IPS-20b (cell line): ENCODE measurements around the gene ZNF574.
A peak's percentile ranks its signal among the peaks of the same experiment; 100 is the strongest.

Source experiments
- H3K27ac ChIP-seq: one replicate; pipeline ENCODE4 v1.5.1; 2013; ENCODE audit warnings: low read length
- H3K27me3 ChIP-seq: 2 replicates; pipeline ENCODE4 v1.6.1; 2013; ENCODE audit warnings: mild to moderate bottlenecking, low read length, inconsistent platforms; ENCODE audit not compliant: insufficient read depth
- H3K36me3 ChIP-seq: 2 replicates; pipeline ENCODE4 v1.6.1; 2013; ENCODE audit warnings: low read depth, mild to moderate bottlenecking, inconsistent platforms, low read length, moderate library complexity; ENCODE audit not compliant: insufficient read depth
- H3K4me1 ChIP-seq: 2 replicates; pipeline ENCODE4 v1.6.1; 2013; ENCODE audit warnings: mild to moderate bottlenecking, control low read depth, inconsistent platforms, low read length, moderate library complexity; ENCODE audit not compliant: insufficient read depth
- H3K4me3 ChIP-seq: 2 replicates; pipeline ENCODE4 v1.5.1; 2013; ENCODE audit warnings: mild to moderate bottlenecking, low read length, inconsistent platforms
- H3K9ac ChIP-seq: 2 replicates; pipeline ENCODE4 v1.6.1; 2013; ENCODE audit warnings: low read depth, mild to moderate bottlenecking, inconsistent platforms, low read length, moderate library complexity
- H3K9me3 ChIP-seq: 2 replicates; pipeline ENCODE4 v1.6.1; 2013; ENCODE audit warnings: mild to moderate bottlenecking, low read depth, low read length, inconsistent platforms; ENCODE audit not compliant: insufficient read depth

ZNF574 gene

DNA sequence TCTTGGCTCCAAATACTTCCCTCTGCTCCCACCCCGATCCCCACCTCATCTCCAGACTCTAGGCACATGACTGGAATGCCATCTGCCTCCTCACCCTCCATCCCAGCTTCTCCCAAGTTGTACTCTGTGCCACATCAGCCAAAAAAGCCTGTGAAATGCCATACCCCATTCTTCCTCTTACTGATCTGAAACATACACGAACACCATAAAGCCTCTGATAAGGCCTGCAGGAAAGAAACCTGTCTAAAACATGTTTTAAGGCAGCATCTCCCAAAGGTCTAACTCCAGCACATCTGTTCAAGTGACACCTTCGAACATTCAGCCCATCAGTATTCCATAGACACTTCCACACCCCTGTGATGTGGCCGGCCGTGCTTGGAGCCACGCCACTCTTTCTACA, 11.5 kb upstream of the ZNF574 start:
- Histone ChIP-seq H3K36me3 (peaks cover 65% of the 10 kb centered on the region), H3K27me3 (0 out of 2 replicates have a peak, but pooled peaks cover 5% of the 10 kb centered on the region), H3K4me1 (peaks cover 10% of the 10 kb centered on the region; the same call in 1 of the 2 replicates), H3K9me3 (no peaks in the 10 kb centered on the region), H3K9ac (no peak overlapping the region), H3K27ac (no peak overlapping the region), H3K4me3 (no peak overlapping the region)

- H3K9ac ChIP-seq = no peak overlapping the region
- H3K27ac ChIP-seq = no peak overlapping the region
- peaks cover 59% of the 10 kb centered on the region for H3K36me3 ChIP-seq
- H3K9me3 ChIP-seq = no peaks in the 10 kb centered on the region
- peaks cover 10% of the 10 kb centered on the region; the same call in 1 of the 2 replicates for H3K4me1 ChIP-seq
- H3K27me3 ChIP-seq = 0 out of 2 replicates have a peak, but pooled peaks cover 5% of the 10 kb centered on the region
- no peak overlapping the region for H3K4me3 ChIP-seq
Measured at GRCh38 chr19:42065051-42065450, 10.9 kb upstream of the ZNF574 start.

DNA sequence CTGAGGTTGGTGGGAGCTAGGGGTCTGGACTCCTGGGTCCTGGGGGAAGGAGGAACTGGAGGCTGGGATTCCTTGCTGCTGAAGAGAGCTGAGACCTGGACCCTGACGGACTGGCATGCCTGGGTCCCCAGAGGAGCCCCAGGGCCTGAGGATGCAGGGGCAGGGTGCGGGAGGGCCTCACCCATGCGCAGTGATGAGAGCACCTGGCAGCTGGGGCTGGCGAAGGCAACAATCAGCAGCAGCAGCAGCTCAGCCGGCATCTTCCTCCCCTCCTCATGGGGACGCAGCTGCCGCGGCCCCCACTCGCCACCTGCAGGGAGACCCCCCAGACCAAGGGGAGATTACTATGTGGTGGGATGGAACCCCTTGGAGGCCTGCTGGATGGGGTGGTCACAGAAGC, 10.5 kb upstream of the ZNF574 start:
- no peaks in the 10 kb centered on the region for H3K9me3 ChIP-seq
- H3K9ac ChIP-seq = no peak overlapping the region
- H3K36me3 ChIP-seq = peaks cover 56% of the 10 kb centered on the region
- H3K27me3 ChIP-seq = 0 out of 2 replicates have a peak, but pooled peaks cover 5% of the 10 kb centered on the region
- no peak overlapping the region for H3K4me3 ChIP-seq
- H3K4me1 ChIP-seq = peaks cover 12% of the 10 kb centered on the region; the same call in 1 of the 2 replicates
- H3K27ac ChIP-seq = no peak overlapping the region

DNA sequence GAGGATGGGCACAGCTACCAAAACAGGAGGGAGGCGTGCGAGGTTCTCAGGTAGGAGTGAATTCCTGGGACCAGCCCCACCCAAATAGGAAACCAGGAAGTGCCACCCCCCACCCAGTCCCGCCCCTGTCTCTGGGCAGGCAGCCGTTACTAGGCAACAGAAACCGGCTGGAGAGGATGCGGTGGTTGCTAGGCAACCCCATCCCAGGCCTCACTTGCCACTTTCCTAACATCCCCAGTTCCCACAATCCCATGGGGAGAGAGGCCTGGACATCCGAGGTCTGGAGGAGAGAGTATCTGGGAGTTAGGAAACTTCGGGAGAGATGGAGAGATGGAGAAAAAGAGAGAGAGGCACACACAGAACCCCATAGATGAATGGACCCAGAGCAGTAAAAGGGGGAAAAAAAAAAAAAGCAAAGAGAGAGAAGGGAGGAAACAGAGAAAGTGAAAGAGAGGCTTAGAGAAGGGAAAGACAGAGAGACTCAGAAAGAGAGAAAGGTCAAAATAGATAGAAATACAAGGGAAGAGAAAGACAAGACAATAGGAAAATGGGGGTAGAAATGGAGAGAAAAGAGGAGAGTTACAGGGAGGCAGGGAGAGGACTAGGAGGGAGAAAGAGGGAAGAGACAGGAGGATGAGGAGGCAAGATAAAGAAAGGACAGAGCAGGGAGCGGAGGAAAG, 9.8 kb upstream of the ZNF574 start:
- peaks cover 52% of the 10 kb centered on the region for H3K36me3 ChIP-seq
- H3K27me3 ChIP-seq = 0 out of 2 replicates have a peak, but pooled peaks cover 5% of the 10 kb centered on the region
- no peaks in the 10 kb centered on the region for H3K9me3 ChIP-seq
- peaks cover 14% of the 10 kb centered on the region; the same call in 1 of the 2 replicates for H3K4me1 ChIP-seq
- no peak overlapping the region for H3K27ac ChIP-seq
- H3K4me3 ChIP-seq = no peak overlapping the region
- no peak overlapping the region for H3K9ac ChIP-seq

DNA sequence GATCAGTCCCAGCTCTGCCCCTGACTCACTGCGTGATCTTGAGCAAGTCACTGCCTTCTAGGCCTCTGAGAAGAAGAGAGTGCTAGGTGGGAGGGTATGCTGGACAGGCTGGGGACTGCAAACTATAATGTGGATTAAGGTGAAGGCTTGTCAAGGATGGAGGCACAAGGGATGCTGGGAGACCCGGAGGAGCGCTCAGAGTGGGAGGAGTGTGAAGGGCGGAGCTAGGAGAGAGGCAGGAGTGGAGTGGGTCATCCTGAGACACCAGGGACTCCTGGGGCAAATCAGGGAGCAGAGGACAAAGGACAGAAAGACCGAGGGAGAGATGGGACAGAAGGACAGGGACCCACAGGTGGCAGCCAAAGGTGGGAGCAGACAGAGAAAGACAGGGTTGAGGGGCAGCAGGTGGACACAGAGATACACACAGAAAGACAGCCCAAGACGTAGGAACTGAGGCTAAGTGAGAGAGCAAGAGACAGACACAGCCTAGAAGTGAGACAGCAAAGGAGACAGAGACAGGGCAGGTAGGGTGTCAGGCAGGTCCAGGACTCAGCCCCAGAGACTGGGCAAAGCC, 8.6 kb upstream of the ZNF574 start:
- Histone ChIP-seq H3K9ac (peak overlapping the region; percentile 75; the same call in 1 of the 2 replicates), H3K27me3 (0 out of 2 replicates have a peak, but pooled peaks cover 5% of the 10 kb centered on the region), H3K4me1 (peaks cover 14% of the 10 kb centered on the region; the same call in 1 of the 2 replicates), H3K36me3 (peaks cover 40% of the 10 kb centered on the region), H3K27ac (no peak overlapping the region), H3K4me3 (peak overlapping the region; percentile 76), H3K9me3 (no peaks in the 10 kb centered on the region)

GRCh38 chr19:42068361-42068755, 7.6 kb upstream of the ZNF574 start:
- H3K36me3 ChIP-seq = peaks cover 31% of the 10 kb centered on the region
- no peaks in the 10 kb centered on the region for H3K9me3 ChIP-seq
- H3K27ac ChIP-seq = no peak overlapping the region
- peaks cover 14% of the 10 kb centered on the region; the same call in 1 of the 2 replicates for H3K4me1 ChIP-seq
- peak overlapping the region; percentile 76 for H3K4me3 ChIP-seq
- H3K9ac ChIP-seq = peak overlapping the region; percentile 75; the same call in 1 of the 2 replicates
- H3K27me3 ChIP-seq = 0 out of 2 replicates have a peak, but pooled peaks cover 5% of the 10 kb centered on the region

GRCh38 chr19:42068756-42069571, 7.0 kb upstream of the ZNF574 start:
- Histone ChIP-seq H3K27me3 (0 out of 2 replicates have a peak, but pooled peaks cover 5% of the 10 kb centered on the region), H3K36me3 (peaks cover 25% of the 10 kb centered on the region), H3K9ac (peak overlapping the region; percentile 75; the same call in 1 of the 2 replicates), H3K9me3 (no peaks in the 10 kb centered on the region), H3K27ac (no peak overlapping the region), H3K4me3 (peak overlapping the region; percentile 76), H3K4me1 (peaks cover 14% of the 10 kb centered on the region; the same call in 1 of the 2 replicates)

- H3K4me1 ChIP-seq = peaks cover 14% of the 10 kb centered on the region; the same call in 1 of the 2 replicates
- H3K9me3 ChIP-seq = no peaks in the 10 kb centered on the region
- peaks cover 16% of the 10 kb centered on the region for H3K36me3 ChIP-seq
- H3K9ac ChIP-seq = peak within 1 kb of the TSS; percentile 75; the same call in 1 of the 2 replicates
- H3K27me3 ChIP-seq = 0 out of 2 replicates have a peak, but pooled peaks cover 5% of the 10 kb centered on the region
- H3K27ac ChIP-seq = no peak within 1 kb of the TSS
- peak within 1 kb of the TSS; percentile 76 for H3K4me3 ChIP-seq
Measured at GRCh38 chr19:42069619-42070351, 6.2 kb upstream of the ZNF574 start, which contains the start of gene GRIK5. Gene GRIK5, minus strand, starts transcription at chr19:42070206. Its CDS starts 4,436 bp downstream, at chr19:42065770.

- Histone ChIP-seq H3K9ac (no peak overlapping the region), H3K36me3 (peaks cover 5% of the 10 kb centered on the region; the same call in 1 of the 2 replicates), H3K27me3 (0 out of 2 replicates have a peak, but pooled peaks cover 5% of the 10 kb centered on the region), H3K4me1 (peaks cover 19% of the 10 kb centered on the region; the same call in 1 of the 2 replicates), H3K27ac (no peak overlapping the region), H3K9me3 (no peaks in the 10 kb centered on the region), H3K4me3 (no peak overlapping the region)
Measured at GRCh38 chr19:42071247-42071646, 4.7 kb upstream of the ZNF574 start.

DNA sequence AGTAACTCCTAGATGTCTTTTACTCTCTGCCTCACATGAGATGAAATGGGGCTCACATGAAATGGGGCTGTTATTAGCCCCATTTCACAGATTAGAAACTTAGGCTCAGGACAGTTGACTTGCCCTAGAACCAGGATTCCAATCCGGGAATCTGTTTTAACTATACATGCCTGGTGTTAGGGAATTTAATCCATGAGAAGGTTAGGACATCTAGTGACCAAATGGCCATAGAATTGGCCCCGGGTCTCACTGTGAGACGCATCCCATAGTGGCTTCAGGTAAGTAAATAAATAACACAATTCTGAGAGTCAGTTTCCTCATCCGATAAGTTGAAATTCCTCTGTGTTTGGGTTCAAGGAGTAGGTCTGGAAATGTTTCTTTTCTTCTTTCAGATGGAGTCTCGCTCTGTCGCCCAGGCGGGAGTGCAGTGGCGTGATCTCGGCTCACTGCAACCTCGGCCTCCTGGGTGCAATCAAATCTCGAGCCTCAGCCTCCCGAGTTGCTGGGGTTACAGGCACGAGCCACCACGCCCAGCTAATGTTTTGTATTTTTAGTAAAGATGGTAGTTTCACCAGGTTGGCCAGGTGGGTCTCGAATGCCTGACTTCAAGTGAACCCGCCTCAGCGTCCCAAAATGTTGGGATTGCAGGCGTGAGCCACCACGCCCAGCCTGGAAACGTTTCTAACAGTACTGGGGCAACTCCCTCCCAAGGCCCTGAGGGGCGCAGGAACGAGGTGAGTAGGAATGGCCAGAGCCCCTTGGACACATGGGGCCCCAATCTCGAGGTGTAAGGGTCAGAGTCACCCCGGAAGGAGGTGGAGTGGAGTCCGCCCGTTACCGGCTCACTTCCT, 1.2 kb upstream of the ZNF574 start:
- Histone ChIP-seq H3K27me3 (no peaks in the 10 kb centered on the region), H3K36me3 (peaks cover 19% of the 10 kb centered on the region), H3K4me1 (peaks cover 14% of the 10 kb centered on the region; the same call in 1 of the 2 replicates), H3K4me3 (peak overlapping the region; percentile 74), H3K27ac (peak overlapping the region; percentile 87), H3K9ac (peak overlapping the region; percentile 95), H3K9me3 (no peaks in the 10 kb centered on the region)
